Skeletal muscle tissue (tissue), 4 donors: ENCODE results near the gene SPAG9. TPM values are rescaled to one million over a fixed set of nuclear protein-coding genes. Genes with fewer than 3 reads are reported as not detected.

Source experiments
- H3K27ac ChIP-seq: one replicate; pipeline ENCODE4 v1.7.0; 2013; ENCODE audit warnings: mild to moderate bottlenecking, low read depth, low read length, inconsistent platforms
- H3K27me3 ChIP-seq, 3 donors: one replicate each; pipeline ENCODE4 v1.7.0; 2013; ENCODE audit warnings: low read length in 3 of 3; ENCODE audit not compliant: control insufficient read depth in 3 of 3, insufficient read depth in 3 of 3
- H3K36me3 ChIP-seq, 3 donors: one replicate each; pipeline ENCODE4 v1.7.0; 2013; ENCODE audit warnings: low read length in 3 of 3; ENCODE audit not compliant: control insufficient read depth in 3 of 3, insufficient read depth in 3 of 3
- H3K4me1 ChIP-seq, 3 donors: one replicate each; pipeline ENCODE4 v1.7.0; 2013; ENCODE audit warnings: low read length in 3 of 3, mild to moderate bottlenecking in 3 of 3; ENCODE audit not compliant: control insufficient read depth in 3 of 3, insufficient read depth in 3 of 3
- H3K4me3 ChIP-seq, 3 donors: one replicate each; pipeline ENCODE4 v1.7.0; 2013; ENCODE audit warnings: low read length in 3 of 3
- H3K9ac ChIP-seq, 3 donors: one replicate each; pipeline ENCODE4 v1.7.0; 2013; ENCODE audit warnings: low read length in 3 of 3, mild to moderate bottlenecking in 3 of 3, moderate library complexity in 2 of 3, low read depth in 1 of 3
- H3K9me3 ChIP-seq, 3 donors: one replicate each; pipeline ENCODE4 v1.7.0; 2013; ENCODE audit warnings: low read length in 3 of 3; ENCODE audit not compliant: control insufficient read depth in 3 of 3
- total RNA-seq: library from RNA; depleted of rRNA; stranded (reverse); fragments of >200 nt; gene quantifications from one replicate; pipeline ENCODE4 v1.2.3, GENCODE V29; 2014
- donor health status: Osteomylitis.

The SPAG9 gene
- total RNA-seq, 1 donor from 2014 or later = 92.9 TPM

DNA sequence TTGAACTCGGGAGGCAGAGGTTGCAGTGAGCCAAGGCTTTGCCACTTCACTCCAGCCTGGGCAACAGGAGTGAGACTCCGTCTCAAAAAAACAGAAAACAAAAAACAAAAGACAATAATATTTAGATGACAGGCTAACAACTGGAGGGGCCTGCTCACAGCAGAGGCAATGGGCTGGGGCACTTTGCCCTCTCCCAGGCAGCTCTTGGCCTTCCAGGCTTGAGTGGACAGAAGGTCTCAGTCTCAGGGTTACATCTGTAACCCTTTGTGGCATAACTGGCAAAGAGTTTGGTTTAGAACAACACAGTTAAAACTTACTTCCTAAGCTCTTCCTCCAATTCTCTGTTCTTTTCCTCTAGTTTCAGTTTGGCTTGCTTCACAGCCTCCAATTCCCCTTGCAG lies 114.9 kb downstream of the SPAG9 start:
- Histone ChIP-seq H3K4me3 (no peak overlapping the region), H3K27me3 (no peaks in the 10 kb centered on the region), H3K36me3 (peaks cover 7 to 25% (median 24%) of the 10 kb centered on the region in 3 donors), H3K9me3 (no peaks in the 10 kb centered on the region), H3K9ac (no peak overlapping the region), H3K27ac (no peak overlapping the region), H3K4me1 (no peaks in the 10 kb centered on the region)

DNA sequence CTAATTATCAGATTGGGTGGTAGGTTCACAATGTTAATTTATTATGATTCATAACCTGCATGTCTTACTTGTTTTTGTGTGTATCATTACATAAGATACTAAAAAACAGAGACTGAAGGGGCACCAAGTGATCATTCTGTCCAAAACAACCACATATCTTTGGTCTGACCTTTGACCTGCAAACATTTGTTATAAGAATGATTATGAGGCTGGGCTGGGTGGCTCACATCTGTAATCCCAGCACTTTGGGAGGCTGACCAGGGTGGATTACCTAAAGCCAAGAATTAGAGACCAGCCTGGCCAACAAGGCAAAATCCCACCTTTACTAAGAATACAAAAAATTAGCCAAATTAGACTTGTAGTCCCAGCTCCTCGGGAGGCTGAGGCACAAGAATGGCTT lies 116.4 kb downstream of the SPAG9 start:
- Histone ChIP-seq H3K27me3 (no peaks in the 10 kb centered on the region), H3K4me3 (no peak overlapping the region), H3K4me1 (no peaks in the 10 kb centered on the region), H3K9ac (no peak overlapping the region), H3K27ac (no peak overlapping the region), H3K36me3 (peaks cover 7 to 24% (median 24%) of the 10 kb centered on the region in 3 donors), H3K9me3 (no peaks in the 10 kb centered on the region)

DNA sequence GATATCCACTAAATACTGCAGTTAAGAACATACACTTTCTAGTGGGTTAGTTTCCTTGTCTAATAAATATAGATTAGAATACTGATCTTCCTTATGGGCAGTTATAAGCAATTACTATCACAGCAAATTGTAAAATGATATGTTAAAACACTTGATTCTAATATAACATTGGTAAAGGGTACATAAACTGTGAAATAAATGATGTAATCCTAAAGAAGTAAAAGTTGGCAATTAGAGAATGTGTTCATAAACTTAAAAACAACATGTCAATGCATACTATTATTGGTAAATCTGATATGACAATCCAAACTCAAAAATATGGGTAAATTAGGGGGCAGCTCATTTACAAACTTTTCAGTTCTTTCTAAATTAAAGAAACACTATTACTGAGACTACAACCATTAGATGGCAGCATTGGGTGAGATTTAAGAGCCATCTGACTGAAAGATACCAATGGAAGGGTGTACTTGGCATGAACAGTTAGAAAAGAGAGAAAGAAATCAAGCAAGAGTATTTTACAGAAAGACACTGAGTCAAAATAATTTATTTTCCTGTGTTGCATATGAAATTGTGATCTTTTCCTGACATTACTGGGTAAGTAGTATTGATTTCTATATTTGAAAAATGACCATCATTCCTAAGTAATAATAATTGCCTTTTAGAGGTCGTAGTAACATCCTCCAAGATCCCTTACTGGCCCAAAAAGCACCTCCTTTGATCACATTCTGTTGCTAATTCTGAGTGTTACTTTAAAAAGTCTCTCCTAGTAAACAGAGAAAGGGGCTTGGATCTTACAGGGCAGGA lies 119.6 kb downstream of the SPAG9 start:
- Histone ChIP-seq H3K9me3 (no peaks in the 10 kb centered on the region), H3K4me3 (no peak overlapping the region), H3K27ac (no peak overlapping the region), H3K9ac (no peak overlapping the region), H3K36me3 (peaks cover 16 to 38% (median 28%) of the 10 kb centered on the region in 3 donors), H3K4me1 (no peaks in the 10 kb centered on the region), H3K27me3 (no peaks in the 10 kb centered on the region)

DNA sequence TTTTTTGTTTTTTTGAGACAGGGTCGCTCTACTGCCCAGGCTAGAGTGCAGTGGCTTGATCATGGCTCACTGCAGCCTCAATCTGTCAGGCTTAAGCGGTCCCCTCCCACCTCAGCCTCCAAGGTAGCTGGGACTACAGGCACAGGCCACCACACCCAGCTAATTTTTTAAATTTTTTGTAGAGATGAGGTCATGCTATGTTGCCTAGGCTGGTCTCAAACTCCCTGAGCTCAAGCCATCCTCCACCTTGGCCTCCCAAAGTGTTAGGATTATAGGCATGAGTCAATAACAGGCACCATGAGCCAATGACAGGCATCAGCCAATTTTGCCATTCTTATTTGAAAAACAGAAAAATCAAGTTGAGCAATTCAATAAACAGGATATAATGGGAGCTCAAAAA lies 125.0 kb downstream of the SPAG9 start:
- Histone ChIP-seq H3K27ac (no peak overlapping the region), H3K9ac (no peak overlapping the region), H3K27me3 (no peaks in the 10 kb centered on the region), H3K9me3 (no peaks in the 10 kb centered on the region), H3K4me1 (no peaks in the 10 kb centered on the region), H3K36me3 (peaks cover 49 to 65% (median 57%) of the 10 kb centered on the region in 3 donors), H3K4me3 (no peak overlapping the region)

DNA sequence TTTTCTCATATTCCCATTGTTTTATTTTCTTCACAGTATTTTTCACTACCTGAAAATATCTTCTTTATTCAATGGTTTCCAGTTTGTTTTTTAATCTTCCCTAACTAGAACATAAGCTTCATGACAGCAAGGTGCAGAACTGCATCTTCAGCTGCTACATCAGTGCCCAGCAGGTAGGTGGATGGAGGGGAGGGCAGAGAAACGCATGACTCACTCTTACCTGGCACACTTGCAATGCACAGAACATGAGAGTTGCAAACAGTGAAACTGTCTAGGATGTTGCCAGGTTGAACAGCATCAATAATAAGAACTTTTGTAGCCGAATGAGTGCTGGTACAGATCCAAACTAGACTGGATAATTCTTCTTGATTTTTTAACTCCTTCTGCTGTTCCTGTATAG lies 127.1 kb downstream of the SPAG9 start:
- Histone ChIP-seq H3K36me3 (peaks cover 58 to 72% (median 69%) of the 10 kb centered on the region in 3 donors), H3K9me3 (no peaks in the 10 kb centered on the region), H3K4me1 (no peaks in the 10 kb centered on the region), H3K4me3 (no peak overlapping the region), H3K27me3 (no peaks in the 10 kb centered on the region), H3K9ac (no peak overlapping the region), H3K27ac (no peak overlapping the region)

DNA sequence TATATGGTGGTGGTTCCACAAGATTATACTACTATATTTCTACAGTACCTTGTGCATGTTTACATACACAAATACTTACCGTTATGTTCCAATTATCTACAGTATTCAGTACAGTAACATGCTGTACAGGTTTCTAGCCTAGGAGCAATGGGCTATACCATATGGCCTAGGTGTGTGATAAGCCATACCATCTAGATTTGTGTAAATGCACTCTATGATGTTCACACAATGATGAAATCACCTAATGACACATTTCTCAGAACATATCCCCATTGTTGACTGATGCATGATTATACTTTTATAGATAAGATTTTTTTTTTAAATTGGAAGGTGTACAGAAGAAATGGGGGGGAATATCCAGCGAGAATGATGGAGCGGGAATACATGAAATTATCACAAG lies 131.5 kb downstream of the SPAG9 start:
- Histone ChIP-seq H3K27me3 (no peaks in the 10 kb centered on the region), H3K27ac (no peak overlapping the region), H3K4me1 (no peaks in the 10 kb centered on the region), H3K9ac (no peak overlapping the region), H3K9me3 (no peaks in the 10 kb centered on the region), H3K4me3 (no peak overlapping the region), H3K36me3 (peaks cover 50 to 72% (median 61%) of the 10 kb centered on the region in 3 donors)

DNA sequence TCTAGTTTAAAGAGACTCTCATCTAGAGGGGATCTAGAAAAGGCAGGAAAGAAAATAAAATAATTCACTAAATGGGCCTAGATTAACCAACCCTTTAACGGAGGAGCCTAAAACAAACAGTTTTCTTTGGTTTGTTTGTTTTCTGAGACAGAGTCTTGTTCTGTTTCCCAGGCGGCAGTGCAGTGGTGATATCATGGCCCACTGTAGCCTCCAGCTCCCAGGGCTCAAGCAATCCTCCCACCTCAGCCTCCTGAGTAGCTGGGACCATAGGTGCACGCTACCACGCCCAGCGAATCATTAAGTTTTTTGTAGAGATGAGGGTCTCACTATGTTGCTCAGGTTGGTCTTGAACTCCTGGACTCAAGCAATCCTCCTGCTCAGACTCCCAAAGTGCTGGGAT lies 132.2 kb downstream of the SPAG9 start:
- H3K9me3 ChIP-seq = no peaks in the 10 kb centered on the region
- H3K36me3 ChIP-seq = peaks cover 45 to 65% (median 54%) of the 10 kb centered on the region in 3 donors
- H3K27me3 ChIP-seq = no peaks in the 10 kb centered on the region
- H3K4me3 ChIP-seq = no peak overlapping the region
- H3K27ac ChIP-seq = no peak overlapping the region
- H3K4me1 ChIP-seq = no peaks in the 10 kb centered on the region
- H3K9ac ChIP-seq = no peak overlapping the region

DNA sequence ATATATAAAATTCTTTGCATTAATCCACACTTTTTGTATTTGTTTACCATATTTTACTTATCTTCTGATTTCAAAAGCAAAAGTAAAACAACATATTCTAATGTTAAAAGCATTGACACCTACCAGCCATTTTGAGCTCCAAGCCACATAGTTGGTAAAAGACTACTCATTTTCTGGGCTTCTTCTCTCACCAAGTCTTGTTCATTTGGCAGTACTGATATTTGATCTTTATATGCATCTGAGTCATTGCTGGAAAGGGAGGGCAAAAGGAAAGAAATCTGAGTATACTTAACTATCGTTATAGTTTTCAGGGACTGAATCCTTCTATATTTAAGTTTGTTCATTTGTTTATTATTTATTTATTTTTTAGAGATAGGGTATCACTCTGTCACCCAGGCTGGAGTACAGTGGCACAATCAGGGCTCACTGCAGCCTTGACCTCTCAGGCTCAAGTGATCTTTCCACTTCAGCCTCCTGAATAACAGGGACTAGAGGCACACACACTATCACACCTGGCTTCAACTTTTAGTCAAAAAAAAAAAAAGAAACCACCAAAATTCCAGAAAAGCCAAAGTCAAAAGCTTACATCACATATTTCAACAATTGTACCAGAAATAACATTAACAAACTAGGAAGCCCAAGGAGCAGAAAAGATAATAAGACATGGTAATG lies 133.5 kb downstream of the SPAG9 start:
- Histone ChIP-seq H3K27ac (no peak overlapping the region), H3K9ac (no peak overlapping the region)

DNA sequence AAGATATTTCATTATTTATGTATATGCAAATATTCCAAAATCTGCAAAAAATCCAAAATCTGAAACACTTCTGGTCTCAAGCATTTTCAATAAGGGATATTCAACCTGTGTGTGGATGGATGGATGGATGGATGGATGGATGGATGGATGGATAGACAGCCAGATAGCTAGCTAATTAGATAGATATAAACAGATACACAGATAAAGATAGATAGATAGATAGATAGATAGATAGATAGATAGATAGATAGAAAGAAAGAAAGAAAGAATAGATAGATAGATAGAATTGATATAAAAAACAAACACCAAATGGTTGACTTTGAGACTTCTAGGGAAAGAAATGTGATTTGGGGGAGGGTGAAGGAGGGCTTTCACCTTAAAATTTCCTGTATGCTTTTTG lies 139.4 kb downstream of the SPAG9 start:
- peaks cover 43 to 57% (median 48%) of the 10 kb centered on the region in 3 donors for H3K36me3 ChIP-seq
- no peak overlapping the region for H3K9ac ChIP-seq
- H3K4me1 ChIP-seq = no peaks in the 10 kb centered on the region
- no peaks in the 10 kb centered on the region for H3K27me3 ChIP-seq
- no peak overlapping the region for H3K27ac ChIP-seq
- no peaks in the 10 kb centered on the region for H3K9me3 ChIP-seq
- no peak overlapping the region for H3K4me3 ChIP-seq

More for the DNA sequence above, 133.5 kb downstream of the SPAG9 start:
- no peaks in the 10 kb centered on the region for H3K27me3 ChIP-seq
- H3K4me3 ChIP-seq = no peak overlapping the region
- no peaks in the 10 kb centered on the region for H3K4me1 ChIP-seq
- H3K36me3 ChIP-seq = peaks cover 42 to 59% (median 43%) of the 10 kb centered on the region in 3 donors
- H3K9me3 ChIP-seq = no peaks in the 10 kb centered on the region

DNA sequence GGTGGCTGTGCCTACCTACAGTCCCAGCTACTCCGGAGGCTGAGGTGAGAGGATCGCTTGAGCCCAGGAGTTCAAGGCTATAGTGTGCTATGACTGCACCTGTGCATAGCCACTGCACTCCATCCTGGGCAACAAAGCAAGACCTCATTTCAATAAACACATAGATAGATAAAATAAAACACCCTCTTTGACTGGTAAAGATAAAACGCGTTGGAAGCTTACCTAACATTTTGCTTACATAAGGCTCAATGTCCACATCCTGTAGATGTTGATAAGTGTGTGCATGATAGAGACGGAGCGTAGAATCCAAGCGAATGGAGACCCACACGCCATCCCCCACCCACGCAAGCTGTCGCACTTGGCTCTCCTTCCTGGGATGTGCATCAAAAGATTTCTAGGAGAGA lies 141.1 kb downstream of the SPAG9 start:
- Histone ChIP-seq H3K4me3 (no peak overlapping the region), H3K9me3 (no peaks in the 10 kb centered on the region), H3K27me3 (no peaks in the 10 kb centered on the region), H3K9ac (no peak overlapping the region), H3K4me1 (no peaks in the 10 kb centered on the region), H3K27ac (no peak overlapping the region), H3K36me3 (peaks cover 36 to 57% (median 48%) of the 10 kb centered on the region in 3 donors)
